Measurements from ENCODE around the gene PHC1.
"Not testable (repeated sequence)": the region's sequence is repeated elsewhere in the genome, so short reads cannot be mapped to it uniquely, and the experiment has no call there.

PHC1 gene

DNA sequence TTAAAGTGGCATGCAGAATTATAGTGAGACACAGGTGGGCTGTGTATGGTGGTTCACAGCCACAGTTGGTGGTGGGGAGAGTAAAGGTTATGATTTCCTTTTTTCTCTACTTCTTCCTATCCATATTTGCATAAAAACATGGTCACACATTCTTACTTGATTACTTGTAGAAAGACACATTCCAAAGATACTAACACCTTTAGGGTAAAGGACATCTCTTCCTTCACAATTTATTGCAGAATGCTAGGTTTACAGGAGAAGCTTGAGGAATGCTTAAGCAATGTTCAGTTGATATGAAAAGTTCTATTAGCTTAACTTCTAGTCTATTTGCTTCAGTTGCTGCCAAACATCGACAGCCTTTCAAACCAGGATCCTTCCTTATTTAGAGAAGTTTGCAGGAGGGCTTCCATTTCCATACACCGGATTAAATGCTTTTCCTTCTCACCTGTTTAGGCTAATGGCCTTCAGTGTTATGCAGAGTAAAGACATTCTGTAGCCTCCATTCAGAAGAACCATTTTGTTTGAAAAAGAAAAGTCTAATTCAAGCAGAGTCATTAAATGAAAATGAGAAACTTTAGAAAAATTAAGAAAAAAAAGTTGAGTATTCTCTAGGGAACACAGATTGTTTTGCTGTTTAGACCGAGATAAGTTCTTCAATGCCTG is 2.6 kb upstream of the PHC1 start:
- no peak for DNase-seq

DNA sequence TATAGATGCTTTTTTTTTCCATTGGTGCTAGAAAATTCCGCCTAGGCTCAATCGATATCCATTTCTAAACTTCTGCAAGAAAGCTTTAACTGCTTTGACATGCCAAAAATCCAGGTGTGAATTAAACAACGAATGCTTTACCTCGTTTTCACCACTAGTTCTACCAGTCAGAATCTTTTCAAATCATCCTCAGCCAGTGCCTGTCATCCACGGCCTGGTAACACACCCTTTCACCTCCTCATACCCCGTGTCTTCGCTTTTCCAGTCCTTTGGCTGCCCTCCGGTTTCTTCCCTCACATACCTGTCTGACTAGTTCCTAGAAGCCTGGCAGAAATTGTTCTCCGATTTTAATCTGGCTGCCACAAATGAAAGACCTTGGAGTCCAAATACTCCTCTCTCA is 1.4 kb upstream of the PHC1 start:
- DNase-seq, result peak; percentile 6

DNA sequence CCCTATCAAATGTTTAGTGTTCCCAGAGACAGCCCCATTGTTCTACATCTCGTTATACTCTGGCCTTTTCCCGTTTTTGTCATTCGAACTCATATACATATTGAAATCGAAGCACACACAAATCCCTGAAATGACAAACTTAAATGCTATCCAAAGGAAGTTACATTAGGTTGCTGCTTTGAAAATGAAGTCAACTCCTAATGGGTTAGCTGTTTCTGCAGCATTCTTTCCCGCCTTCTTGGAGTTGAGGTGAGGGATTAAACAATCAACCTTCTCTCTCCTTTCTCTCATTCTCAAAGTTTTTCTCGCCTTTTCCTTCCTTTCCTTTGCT is 642 bp upstream of the PHC1 start:
- no peak for DNase-seq

DNA sequence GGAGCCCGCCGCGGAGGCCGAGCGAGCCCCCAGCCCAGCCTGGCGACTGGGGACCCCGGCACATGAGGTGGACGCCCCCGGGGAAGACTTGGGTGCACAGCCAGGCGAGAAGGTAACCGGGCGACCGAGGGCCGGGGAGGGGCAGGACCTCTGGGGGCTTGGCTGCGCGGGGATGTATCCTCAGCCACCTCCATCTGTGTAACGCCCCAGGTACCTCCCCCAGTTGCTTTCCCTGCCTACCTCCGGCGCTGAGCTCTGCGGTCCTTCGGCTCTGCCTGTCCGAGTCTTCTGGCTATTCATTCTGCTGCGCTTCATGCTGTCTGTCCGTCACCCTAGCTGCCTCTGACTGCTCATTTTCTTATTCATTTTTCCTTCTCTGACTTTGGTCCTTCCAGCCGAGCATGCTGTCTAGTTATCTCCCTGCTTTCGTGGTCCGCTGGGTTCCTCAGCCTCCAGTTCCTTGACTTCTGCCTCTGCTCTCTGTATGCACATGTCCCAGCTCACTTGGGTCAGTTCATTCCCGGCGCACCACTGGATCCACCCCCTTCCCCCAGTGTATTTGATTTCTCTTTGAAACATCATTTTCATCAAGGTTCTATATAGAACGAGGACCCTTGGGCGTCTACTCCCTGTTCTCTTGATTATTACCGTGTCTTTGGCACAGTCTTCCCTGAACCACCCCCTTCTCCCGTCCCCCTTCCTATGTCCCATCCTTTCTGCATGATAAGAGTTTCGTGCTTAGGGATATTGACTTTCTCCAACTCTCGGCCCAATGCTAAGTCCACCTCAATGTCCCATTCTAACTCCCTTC is 612 bp downstream of the PHC1 start:
- peak; percentile 42 for DNase-seq

DNA sequence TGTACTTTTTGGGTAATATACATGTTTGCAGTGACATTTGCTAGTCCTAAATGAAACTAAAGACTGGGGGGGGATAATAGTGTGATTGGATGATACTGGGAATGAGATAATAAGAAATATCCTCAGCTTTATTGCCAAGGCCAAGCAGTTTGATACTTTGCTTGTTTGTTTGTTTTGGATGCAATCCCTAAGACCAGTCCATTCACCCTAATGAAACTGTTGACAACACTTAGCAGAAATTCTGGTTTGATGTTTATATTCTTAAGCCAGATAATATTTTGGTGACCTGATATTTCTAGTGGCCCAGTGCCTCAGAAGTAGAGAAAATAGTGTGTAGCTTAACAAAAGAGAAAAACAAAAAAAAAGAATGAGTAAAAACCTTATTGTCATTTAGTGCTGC is 1.8 kb downstream of the PHC1 start:
- no peak for DNase-seq

DNA sequence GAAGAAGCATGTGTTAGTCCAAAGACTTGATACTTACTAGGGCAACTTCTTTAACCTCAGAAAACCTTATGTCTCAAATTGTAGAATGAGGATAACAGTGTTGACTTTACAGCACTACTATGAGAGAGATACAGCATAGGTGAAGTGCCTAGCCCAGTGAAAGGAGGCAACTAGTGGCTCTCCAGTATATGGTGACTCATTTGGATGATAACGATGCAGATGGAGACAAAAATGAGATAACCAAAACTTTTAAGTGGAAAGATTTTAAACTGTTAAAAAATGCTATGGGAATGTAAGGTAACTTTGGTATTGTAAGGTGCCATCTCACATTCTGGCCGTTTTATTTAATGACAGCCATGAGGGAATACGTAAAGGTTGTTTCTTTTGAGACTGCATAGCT is 2.7 kb downstream of the PHC1 start:
- DNase-seq, result no peak

DNA sequence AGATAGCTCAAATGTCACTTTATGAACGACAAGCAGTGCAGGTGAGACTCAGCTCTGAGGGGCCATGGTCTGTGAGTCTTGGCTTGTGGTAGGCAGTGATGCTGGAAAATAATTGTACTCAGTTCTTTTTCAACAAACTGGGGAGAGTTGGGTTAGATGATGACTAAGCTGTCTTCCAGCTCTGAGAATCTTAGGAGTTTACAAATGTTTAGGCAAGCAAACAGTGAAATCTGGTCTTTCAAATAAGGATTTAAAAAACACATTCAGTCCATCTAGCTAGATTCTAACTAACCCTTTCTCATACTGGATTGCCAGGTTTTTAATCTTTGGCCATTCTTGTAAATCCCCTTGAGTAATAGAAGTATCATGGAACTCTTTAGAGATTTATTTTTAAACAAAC is 3.4 kb downstream of the PHC1 start:
- DNase-seq, result no peak

DNA sequence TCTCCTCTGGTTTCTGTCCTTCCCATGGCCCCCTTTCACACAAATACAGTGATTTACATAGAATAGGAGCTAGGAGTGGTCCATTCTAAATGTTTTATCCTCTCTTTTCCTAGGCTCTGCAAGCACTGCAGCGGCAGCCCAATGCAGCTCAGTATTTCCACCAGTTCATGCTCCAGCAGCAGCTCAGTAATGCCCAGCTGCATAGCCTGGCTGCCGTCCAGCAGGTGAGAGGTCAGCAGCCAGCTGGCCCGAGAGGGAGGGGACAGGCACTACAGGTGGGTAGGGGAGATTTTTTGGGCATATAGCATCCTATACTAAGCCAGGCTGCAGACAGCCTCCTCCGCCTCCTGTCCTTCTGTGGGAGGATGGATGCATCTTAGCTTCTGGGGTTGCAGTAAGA is 5.3 kb downstream of the PHC1 start:
- DNase-seq, result not testable (repeated sequence)

DNA sequence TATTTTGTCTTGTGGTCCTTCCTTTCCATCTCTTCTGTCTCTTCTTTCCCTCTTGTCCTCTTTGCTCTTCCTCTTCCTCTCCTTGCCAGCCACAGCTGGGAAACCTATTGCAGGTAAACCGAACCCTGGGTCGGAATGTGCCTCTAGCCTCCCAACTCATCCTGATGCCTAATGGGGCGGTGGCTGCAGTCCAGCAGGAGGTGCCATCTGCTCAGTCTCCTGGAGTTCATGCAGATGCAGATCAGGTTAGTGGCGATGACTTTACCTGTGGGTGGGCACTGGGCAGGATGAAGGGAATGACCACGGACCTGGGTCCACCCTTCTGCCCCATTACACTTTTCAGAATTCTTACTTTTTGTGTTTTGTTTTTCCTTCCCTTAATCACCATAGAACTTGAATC is 8.2 kb downstream of the PHC1 start:
- no peak for DNase-seq

DNA sequence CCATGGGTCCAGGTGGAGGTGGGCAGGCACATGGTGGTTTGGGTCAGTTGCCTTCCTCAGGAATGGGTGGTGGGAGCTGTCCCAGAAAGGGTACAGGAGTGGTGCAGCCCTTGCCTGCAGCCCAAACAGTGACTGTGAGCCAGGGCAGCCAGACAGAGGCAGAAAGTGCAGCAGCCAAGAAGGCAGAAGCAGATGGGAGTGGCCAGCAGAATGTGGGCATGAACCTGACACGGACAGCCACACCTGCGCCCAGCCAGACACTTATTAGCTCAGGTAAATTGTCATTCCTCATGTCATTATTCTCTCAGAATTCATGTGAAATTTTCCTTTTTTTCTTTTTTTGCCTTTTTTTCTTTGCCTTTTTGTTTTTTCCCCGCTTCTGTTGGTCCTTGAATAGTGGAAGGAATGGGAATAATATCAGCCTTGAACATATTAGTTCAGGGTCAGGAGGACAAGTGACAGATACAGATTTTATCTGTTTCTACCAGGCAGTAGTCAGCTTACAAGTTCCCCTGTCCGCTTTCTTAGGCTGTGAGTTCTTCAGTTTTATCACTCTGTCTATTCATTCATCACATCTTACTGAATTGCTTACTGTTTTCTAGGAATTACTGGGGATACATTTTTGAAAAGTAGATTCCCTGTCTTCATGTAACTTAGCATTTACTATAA is 16.5 kb downstream of the PHC1 start:
- DNase-seq, result not testable (repeated sequence)

DNA sequence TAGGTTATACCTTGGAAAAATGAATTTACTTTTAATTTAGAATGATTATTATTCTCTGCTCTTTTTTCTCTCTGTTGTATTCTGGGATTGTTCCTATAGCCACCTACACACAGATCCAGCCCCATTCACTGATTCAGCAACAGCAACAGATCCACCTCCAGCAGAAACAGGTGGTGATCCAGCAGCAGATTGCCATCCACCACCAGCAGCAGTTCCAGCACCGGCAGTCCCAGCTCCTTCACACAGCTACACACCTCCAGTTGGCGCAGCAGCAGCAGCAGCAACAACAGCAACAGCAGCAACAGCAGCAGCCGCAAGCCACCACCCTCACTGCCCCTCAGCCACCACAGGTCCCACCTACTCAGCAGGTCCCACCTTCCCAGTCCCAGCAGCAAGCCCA is 18.2 kb downstream of the PHC1 start:
- DNase-seq, result not testable (repeated sequence)

DNA sequence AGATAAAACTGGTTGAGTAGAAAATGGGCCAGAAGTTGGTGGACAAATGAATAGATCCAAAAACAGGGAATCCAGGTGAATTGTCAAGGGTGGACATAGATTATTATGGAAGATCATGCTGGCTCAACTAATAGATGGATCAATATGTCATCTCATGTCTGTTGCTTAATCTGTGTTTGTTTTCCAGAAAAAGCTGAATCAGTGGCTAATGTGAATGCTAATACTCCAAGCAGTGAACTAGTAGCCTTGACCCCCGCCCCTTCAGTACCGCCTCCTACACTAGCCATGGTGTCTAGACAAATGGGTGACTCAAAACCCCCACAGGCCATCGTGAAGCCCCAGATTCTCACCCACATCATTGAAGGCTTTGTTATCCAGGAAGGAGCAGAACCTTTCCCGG is 19.8 kb downstream of the PHC1 start:
- DNase-seq, result not testable (repeated sequence)

DNA sequence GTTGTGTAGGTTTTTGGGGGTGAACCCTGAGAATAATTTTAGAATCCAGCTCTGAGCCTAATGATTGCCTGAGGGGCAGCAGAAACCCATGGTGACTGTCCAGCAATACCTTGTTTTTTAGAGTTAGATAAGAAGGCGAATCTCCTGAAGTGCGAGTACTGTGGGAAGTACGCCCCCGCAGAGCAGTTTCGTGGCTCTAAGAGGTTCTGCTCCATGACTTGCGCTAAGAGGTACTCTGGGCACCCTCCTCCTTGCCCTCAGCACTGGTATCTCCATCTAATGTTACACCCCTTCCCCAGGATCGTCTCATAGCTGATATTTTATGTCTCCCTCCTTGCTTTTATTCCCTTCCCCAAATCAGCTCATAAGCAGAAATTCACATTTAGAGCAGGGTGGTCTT is 22.4 kb downstream of the PHC1 start:
- DNase-seq, result no peak

DNA sequence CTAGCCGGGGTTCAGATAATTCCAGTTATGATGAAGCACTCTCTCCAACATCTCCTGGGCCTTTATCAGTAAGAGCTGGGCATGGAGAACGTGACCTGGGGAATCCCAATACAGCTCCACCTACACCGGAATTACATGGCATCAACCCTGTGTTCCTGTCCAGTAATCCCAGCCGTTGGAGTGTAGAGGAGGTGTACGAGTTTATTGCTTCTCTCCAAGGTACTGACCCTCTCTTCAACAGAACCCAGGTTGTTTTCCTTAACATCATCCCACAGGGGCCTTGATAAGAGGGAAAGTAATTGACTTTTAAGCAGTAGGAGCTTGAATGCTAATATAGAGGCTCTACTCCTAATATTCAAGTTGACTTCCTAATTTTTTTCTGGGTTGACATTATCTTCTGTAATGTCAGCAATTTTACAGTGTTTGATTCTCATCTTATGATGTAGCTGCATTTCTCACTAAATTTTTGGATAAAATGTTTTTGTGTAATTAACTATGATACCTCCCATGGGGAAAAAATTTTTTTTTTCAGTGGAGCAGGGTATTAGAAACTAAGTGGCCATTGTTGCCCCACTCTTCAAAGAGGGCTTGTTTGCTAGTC is 23.6 kb downstream of the PHC1 start:
- DNase-seq, result not testable (repeated sequence)

DNA sequence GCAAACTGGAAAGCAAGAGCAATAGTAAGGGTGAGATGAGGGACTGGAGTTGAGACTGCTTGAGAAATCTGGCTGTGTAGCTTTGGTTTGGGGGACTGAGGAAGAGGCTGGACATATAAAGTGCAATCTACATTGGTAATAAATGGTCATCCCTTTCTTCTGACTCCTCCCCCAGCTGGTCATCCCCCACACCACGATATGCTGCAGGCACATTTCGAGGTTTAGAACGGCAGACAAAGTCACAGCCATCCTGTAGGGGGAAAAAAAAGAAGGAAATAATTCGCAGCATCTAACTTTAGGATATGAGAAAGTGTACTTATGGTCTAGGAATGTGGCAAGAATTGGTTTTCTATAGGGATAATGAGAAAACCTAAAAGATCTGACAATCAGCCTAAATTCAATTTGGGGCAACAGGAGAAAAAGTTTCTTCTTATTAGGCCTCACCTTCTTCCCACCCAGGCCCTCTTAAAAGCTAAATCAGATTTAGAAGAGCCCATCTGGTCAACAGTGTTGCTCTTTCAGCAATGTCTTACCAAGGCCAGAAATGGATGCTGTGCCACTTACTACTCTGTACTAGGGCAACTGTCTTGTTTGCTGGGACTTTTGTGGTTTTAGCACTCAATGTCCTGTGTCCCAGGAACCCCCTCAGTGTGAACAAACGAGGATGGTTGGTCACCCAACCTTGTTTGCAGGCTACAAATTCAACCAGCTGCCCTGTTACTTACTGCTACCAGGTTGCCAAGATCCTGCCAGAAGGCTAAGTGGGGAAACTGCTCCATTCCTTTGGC is 27.6 kb downstream of the PHC1 start:
- DNase-seq, result no peak

DNA sequence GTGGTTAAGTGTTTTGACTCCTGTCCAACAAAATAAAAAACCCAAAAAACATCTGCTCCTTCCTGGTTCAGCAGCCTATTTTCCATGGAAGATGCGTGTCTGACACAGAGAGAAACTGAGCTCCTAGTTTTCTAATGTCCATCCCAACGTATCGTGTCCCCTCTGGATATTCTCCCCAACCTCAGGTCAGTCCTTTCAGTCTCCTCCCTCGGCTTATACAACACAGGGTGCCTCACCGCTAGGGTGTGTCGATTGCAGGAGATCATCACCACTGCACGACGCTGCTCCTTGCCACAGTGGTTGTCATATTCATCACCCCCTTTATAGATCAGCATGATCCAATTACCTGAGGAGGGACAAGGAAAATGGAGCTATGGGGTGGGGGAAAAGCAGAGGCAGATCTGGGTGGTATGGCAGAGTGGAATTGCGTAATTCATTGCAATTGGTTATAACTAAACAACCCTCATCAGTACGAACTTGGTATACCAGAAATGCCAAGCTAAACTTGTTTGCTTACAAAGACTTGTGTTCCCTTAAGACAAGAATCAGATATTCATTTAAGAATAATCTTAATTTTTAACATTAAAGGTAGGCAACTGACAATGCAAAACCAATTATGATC is 29.4 kb downstream of the PHC1 start:
- no peak for DNase-seq

DNA sequence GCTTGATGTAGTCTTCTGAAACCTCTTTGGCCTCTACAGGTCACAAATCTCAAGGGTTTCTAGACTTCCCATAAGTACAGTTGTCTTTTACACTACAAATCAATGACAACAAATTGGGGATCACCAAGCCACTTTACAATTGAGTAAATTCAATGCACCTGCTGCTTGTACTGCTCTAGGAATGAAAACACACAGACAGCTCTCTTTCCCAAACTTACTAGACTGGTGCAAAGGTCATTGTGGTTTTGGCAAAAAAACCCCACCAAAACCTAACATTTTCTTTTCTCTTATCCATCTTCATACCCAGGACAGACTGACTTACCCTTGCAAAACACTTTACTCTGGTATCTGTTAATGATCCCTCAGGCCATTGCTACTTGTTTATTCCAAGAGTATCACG is 32.4 kb downstream of the PHC1 start:
- no peak for DNase-seq

DNA sequence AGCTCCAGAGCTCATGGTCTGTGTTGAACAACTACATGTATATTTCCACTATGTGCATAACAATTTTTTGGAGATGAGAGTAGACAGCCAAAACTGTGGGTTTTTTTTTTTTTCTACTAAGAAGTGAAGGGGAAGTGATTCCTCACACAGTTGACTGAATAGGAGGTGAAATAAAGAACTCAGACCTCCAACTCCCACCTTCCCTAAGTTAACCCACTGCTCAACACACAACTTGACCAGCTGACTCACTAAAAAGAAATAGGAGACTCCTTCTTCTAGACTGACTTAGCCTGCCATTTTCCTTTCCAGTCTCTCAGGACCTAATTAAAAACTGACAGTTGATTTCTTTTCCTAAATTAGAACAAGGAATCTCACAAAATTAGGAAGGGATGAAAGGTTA is 33.4 kb downstream of the PHC1 start:
- DNase-seq, result no peak

DNA sequence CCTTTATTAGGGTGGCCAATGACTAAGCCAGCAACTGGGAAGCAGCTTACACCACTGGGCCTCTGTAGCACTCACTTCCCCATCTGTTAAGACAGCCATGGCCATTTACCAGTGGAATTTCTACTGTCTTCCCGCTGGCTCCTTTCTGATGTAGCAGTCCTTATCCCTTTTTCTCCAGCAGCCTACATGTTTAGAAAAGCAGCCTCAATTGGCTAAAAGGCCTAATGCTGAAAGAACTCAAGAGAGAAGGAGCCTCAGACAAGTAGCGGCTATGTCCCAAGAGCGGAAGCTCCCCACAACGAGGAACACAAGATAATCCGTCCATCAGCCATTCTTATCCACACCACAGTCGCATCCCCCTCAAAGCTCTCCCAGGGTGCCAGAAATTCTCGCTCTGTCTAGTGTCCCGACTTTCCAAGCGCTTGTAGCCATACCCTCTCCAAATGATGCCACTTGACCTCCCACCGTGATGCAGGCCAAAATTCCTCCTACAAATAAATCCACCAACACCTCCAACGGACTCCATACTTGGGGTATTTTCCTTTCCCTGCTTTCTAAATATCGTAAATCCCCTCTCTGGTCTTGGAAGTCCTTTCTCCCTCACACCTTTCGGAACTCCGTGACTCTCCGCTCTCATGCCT is 34.5 kb downstream of the PHC1 start:
- no peak for DNase-seq

DNA sequence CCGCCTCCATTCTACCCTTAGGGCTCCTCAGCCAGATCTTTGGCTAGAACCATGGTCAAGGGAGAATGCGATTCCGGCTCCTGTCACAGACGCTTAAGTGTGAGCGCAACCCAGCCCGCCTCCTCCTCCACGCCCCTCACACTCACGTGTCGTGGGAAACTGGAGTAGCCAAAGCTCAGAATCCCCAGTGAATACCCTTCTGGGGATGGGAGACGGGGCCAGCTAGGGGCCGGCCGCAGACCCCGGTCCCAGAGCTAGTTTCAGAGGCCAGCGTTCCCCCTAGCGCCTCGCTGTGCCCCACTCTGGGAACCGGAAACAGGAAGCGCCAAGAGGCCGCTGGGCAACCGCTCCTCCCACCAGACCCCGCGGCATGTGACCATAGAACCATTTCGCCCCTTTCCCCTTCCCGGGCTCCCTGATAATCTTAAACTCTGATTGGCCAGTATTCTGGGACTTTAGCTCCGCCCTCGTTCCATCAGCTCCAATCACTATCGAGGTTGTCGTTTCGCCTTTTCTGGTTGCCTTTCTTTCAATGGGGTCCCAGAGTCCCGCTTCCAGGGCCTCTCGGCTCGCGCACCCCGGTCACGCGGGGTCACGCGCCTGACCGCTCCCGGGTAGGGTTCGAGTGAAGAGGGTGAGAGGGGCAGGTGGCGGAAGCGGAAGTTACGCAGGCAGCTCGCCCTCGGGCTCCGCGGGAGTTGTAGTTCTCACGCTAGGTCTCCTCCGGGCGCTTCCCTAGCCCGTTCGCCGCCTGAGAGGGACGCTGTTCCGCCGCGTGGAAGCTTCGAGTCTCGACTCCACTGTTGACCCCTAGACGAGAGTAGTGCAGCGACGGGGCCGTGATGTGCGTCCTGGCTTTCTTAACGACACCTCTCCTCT is 35.3 kb downstream of the PHC1 start, which contains the start of gene M6PR:
TSS of gene M6PR (minus strand) at position 304 of the 879 bp plus-strand sequence. CDS start 3,241 bp downstream, outside the sequence.
- peak; percentile 97 for DNase-seq

DNA sequence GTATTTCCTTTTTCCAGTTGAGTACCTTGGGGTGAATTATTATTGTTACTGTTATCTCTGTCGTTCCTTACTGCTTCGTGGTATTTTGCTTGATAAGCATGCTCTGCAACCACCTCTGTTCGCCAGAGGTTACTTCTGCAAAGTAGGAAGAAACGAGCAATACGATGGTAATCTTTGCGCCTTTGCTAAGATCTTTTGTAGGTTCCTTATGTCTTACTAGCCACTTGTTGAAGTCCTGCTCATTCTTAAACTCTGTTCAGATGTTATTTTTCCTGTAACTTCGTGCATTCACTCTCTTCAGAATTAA is 35.9 kb downstream of the PHC1 start:
- no peak for DNase-seq

Data from activated CD4-positive, alpha-beta T cell treated with anti-CD3 and anti-CD28 coated beads, Interleukin-2, amount 50 U/mL, for 16 hours (primary cell).